NCI-H2196 (cell line): Measurements from ENCODE around the gene ACR.

Source experiments
- DNase-seq: peaks from one replicate; lab custom pipeline; 2025; ENCODE audit not compliant: unreplicated experiment; lab: John Stamatoyannopoulos, UW

The ACR gene

DNA sequence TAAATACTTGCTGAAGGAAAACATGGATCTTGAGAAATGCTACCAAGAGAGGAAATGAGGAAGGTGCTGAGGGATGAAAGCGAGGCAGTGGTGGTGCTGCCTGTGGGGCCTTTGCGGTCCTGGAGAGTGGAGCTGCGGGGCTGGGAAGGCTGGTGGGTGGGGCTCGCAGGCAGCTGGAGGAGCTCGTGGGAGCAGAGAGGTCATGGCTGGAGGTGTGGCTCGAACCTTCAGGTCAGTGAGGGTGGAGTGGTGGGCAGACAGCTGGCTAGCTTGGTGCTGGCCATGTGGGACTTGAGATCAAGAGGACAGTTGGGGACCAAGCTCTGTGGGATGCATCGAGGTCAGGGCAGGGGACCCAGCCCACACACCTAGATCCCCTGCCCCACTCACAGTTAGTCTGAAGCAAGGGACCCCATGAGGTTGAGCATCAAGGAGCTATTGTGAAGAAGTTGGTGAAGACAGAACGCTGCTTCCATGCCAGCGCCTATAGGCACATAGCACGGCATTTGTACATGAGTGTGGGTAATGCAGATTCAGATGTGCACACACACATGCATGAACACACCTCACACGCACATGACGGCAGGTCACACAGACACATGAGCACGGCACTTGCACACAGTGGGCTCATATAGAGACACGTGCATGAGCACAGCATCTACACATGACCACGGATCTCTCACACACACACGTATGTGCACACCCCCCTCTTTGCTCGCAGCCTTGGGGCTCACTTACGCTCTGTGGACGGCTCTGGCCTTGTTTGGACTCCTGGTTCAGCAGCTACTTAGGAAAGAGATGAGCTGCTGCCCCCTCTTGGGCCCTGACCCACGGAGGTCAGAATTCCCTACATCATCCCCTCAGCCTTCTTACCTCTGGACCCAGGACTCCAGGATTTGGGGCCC, 34.9 kb upstream of the ACR start:
- DNase-seq, result no peak

DNA sequence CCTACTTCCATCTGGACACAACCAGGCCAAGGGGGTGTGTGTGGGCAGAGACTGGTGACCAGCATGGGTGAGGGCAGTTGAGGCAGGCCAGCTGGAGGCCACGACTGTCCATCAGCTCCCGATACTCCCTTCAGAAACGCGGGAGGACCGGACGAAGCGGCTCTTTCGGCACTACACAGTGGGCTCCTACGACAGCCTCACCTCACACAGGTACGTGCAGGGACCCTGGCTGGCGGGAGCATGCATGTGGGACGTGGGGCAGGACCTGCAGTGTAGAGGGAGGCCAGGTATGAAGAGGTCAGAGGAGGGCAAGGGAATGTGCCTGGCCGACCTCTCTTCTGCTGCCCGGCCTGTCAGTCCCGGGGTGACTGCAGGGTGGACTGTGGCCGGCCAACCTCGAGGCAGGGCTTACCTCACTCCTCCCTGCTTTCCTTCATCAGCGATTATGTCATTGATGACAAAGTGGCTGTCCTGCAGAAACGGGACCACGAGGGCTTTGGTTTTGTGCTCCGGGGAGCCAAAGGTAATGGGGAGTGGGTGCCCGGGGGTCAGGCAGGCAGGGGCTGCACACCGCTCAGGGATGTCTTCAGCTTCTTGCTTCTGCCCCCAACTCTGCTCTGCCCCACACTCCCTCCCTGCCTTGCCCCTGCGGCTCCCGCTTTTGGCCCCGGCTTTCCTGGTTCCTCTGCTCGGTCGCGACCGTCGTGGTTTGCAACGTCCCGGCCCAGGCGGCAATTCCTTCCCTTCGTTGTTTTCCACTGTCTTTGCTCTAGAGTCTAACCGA, 34.1 kb upstream of the ACR start:
- no peak for DNase-seq

DNA sequence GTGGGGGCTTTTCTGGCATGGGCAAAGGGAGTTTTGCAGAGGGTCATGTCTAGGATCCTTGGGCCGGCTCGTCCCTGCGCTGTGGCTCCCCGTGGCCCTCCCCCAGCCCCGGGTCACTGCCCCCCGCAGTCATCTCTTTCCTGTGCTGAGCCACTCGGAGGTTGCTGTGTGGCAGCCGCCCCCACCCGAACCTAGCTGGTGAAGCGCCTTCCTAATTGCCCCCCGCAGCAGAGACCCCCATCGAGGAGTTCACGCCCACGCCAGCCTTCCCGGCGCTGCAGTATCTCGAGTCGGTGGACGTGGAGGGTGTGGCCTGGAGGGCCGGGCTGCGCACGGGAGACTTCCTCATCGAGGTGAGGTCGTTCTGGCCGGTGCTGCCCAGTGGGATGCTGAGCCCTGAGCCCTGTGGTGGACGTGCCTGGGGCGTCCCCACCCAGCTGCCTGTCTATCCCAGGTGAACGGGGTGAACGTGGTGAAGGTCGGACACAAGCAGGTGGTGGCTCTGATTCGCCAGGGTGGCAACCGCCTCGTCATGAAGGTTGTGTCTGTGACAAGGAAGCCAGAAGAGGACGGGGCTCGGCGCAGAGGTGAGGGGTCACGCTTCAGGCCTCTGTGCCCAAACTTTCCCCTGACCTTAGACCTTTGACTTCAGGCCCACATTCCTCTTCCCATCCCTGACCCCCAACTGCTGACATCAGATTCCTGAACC, 33.3 kb upstream of the ACR start:
- DNase-seq, result no peak

DNA sequence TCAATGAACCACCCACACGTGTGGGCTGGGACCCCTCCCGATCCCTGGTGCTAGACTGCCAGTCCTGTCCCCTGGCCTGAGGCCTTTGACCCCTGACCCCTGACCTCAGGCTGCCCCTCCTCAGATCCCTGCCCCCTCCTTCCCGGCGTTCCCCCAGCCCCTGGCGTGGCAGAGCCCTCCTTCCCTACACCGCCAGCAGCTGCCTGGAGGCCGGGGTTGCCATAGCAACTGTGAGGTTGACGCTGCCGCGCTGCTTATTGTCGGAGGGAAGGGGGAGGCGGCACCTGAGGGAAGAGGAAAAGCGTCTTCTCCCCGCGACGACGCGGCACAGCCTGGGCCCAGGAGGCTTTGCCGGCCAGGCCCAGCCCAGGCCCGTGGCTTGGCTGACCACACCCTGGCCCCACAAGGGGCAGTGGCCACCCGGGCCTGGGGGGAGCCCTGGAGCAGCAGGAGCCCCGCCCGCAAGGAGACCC, 32.7 kb upstream of the ACR start:
- peak; percentile 84 for DNase-seq

DNA sequence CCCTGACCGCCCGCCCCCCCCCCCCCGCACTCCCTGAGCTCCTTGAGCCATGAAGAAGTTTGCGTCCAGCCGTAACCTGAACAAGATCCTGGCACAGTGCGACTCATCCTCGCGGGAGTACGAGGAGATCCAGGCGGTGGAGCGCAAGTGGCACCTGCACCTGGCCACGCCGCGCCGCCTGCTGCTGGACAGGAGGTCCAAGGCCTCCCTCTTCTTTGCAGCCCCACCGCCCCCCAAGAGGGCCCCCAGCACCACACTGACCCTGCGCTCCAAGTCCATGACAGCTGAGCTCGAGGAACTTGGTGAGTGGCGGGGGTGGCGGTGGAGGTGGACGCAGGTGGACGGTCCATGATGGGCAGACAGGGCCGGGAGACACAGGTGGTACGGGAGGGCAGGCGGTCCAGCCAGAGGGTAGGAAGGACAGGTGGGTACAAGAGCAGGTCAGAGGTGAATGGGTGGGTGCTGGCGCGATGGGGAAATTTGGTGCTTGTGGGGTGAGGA, 32.1 kb upstream of the ACR start:
- DNase-seq, result no peak

DNA sequence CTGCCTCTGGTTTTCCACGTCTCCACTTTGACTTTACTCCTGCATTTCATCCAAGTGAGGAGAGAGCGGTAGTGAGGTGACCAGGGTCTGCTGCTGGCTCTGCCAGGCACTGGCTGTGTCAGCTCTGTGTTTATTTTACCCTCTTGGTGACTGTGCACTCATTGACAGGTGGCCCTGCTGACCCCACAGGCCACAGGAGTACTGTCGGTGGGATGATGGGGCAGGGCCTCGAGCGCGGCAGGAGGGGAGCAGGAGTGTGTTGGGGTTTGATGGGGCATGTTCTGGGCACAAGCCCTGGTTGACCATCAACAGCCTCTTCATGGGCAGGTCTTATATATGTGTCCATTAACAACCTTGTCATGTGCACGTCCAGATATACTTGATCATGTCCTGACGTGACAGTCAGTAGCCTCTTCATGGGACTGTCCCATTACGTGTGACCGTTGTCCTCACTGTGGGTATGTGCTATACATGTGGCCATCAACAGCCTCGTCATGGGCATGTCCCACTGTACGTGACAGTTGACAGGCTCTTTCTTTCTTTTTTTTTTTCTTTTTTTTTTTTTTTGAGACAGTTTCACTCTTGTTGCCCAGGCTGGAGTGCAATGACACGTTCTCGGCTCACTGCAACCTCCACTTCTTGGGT, 31.4 kb upstream of the ACR start:
- DNase-seq, result no peak

DNA sequence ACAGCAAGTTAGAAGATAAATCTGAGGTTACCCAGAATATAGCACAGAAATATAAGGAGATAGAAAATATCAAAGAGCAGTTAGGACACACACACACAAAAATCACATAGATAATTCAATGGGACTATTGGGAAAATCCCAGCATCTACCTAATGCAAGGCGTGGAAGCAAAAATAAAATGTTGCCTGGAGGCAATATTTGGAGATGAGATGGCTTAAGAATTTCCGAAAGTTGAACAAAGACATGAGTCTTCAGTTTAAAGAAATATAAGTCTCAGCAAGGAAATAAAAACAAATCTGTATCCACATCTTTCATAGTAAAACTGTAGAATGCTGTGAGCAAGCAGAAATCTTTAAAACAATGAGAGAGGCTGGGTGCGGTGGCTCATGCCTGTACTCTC, 29.5 kb upstream of the ACR start:
- no peak for DNase-seq

DNA sequence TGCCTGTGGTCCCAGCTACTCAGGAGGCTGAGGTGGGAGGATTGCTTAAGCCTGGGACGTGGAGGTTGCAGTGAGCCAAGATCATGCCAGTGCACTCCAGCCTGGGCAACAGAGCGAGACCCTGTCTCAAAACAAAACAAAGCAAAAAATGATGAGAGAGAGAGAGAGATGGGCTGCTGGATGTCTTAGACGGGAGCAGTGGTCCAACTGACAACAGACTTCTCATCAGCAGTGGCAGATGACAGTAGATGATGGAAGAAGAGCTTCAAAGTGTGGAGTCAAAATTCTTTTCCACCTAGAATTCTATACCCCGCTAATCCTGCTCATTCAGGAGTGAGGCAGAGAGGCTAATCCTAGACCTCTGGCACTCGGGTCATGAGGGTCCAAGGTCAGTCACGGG, 29.0 kb upstream of the ACR start:
- DNase-seq, result no peak

DNA sequence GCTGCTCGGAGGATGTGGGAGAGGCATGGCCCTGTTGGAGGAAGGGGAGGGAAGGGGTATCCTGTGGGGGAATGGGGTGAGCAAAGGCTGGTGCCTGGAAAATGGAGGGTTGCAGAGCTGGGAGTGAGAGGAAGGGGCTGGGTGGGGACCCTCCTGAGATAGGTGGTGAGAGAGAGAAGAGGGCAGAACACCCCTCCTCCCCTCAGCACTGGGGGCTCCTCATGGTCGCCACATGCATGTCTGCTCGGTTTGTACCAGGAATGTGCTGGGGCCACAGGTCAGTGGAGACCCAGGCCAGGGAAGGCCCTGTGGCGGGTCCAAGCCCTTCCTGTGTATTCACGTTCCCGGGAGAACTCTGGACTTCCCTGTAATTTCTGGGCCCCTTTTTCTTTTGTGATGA, 27.8 kb upstream of the ACR start:
- no peak for DNase-seq

DNA sequence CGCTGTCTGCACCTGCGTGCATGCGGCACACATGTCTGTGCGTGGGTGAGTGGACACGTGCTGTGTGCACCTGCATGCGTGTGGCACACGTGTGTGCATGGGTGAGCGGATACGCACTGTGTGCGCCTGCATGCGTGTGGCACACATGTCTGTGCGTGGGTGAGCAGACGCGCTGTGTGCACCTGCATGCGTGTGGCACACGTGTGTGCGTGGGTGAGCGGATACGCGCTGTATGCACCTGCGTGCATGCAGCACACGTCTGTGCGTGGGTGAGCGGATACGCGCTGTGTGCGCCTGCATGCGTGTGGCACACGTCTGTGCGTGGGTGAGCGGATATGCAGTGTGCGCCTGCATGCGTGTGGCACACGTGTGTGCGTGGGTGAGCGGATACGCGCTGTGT, 27.1 kb upstream of the ACR start:
- no peak for DNase-seq

DNA sequence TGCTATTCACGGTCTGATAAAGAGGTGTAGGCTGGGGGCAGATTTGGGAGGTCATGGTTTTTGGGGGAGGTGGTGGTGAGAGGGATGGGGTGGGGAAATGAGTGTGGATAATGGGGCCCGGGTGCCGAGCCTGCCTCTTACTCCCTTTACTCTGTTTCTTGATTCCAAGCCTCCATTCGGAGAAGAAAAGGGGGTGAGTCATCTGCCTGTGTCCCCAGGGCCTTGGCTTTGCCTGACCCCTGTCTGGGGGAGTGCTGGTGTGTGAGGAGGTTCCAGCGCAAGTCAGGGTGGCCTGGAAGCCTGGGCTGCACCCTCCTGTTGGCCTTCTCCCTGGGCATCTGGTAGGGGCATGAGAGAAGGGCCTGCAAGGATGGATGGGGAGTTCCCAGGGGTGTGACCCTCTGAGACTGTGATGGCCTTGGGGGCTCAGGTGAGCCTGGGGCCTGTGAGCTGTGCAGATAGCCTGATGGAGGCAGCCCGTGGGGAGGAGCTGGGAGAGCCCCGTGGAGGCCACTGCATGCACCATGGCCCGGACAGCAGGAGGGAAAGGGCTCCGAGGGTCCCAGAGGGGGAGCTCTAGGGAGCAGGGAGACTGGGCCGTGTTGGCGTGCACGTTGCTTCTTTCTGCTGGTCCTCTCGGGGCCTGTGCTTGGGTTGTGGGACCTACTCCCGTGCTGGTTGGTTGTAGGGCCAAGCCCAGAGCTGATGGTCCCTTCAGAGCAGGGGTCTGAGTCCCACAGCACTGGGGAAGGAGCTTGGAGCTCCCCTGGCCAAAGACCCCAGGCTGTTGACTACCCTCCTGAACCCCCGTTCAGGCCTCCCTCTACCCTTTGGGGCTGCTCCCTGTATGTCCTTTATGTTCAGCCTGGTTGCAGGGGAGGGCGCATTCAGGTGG, 26.3 kb upstream of the ACR start:
- no peak for DNase-seq

DNA sequence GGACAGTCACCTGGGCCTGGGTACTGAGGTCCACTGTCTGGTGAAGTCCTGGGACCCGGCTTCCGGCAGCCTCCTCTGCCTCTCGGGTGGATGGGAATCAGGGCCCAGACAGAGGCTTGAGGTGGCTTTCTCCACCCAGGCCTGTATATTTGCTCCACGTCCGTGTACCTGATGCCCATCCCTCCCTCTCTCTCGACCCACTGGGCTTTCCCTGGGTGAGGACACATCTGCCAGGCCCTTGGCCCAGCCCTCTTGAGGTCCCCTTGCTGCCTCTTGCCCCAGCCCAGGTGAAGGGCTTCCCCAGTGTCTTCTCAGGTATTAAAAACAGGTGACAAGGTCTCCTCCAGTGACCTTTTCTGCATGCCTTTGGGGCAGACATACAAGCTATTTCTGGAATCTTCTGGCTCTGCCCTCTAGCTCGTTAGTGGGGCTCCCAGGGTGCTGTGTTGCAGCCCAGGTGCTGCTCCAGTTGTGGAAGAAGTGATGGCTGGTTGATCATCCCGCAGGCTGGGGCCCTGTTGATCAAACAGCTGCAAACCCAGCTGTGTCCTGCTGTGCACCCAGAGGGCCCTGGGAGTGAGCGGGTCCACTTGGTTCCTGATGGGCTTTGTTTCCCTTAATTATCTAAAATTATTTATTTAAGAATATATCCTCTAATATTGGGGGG, 25.5 kb upstream of the ACR start:
- no peak for DNase-seq

DNA sequence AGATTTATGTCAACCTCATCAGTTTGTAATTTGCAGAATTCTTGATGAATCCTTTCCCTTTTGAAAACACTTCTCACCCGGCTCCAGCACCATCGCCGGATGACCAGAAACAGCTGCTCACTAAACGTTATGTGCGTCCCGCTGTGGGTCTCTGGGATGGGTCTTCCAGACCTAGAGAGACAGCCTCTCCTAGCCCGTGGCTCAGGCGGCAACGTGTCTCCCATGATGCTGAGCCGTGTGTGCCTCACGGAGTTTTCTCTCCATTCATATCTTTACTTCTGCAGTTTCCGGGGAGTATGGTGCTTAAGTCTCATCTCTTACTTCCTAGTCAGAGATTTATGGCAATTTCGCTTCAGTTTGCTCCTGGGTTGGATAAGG, 25.0 kb upstream of the ACR start:
- DNase-seq, result no peak

DNA sequence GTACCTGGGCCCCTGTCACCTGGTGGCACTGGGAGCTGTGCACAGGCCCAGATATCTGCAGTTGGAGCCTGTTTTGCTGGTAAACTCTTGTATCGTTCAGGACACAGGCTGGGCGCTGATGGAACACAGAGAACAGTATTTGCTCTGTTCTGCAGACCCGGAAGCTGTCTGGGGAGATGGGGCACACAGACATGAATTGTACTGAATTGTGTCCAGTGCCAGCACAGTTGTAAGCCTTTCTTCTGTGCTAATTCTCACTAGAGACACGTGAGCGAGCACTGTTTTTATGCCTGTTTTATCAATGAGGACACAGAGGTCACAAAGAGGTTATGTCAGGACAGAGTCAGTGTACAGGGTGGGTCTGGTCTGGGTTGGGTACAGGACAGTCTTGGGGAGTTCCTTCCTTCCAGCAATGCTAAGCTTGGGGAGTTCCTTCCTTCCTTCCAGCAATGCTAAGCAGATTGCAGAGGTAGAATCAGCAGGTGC, 24.4 kb upstream of the ACR start:
- no peak for DNase-seq

DNA sequence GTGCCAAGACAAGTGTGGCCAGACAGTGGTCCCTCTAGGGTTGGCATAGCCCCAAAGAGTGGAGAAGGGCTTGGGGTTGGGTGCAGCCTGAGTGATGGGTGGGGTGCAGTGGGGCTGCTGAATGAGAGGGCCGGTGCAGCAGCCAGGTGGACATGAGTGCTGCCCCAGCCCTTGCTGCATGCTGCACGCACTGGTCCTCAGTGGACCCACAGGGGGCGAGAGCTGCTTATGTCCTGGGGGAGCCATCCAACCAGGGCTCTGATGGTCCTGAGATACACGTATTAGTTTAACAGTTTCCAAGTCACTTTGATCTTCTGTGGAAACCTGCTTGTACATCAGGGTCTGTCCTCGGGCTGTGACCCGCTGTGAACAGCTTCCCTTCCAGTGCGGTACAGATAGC, 23.9 kb upstream of the ACR start:
- DNase-seq, result no peak

DNA sequence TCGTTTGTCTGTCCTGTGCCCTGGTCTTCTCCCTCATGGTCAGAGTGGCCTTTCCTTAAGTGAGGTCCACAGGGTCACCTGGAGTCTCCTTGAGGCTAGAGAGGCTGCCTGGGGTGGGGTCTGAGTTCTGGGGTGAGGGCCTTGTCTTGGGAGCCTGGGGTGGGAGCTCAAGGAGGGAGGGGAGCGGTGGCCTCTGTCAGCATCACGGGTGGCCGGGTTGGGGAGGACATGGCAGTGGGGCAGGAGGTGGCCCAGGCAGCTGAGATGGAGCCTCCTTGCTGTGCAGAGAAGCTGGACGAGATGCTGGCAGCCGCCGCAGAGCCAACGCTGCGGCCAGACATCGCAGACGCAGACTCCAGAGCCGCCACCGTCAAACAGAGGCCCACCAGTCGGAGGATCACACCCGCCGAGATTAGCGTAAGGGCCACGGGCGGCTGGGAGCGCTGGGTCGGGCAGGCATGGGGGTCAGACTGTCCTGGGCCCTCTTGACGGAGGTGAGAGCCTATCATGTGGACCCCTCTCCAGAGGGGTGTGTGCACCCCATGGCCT, 23.3 kb upstream of the ACR start:
- no peak for DNase-seq

DNA sequence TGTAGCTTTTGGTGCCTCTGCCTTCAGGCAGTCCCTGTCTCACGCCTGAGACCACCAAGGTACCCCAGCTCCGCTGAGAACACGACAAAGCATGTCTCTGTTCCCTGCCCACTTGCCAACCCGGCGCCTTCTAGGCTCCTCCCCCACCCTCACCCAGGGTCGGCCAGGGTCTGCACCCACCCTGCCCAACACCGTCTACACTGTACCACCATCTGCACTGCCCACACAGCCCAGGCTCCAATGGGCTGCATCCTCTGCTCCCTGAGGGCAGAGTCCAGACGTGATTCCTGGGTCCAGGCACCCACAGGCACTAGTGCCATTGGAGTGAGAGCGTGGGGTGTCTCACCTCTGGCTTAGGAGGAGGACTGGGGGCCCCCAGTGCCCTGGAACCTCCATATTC, 22.8 kb upstream of the ACR start:
- no peak for DNase-seq

DNA sequence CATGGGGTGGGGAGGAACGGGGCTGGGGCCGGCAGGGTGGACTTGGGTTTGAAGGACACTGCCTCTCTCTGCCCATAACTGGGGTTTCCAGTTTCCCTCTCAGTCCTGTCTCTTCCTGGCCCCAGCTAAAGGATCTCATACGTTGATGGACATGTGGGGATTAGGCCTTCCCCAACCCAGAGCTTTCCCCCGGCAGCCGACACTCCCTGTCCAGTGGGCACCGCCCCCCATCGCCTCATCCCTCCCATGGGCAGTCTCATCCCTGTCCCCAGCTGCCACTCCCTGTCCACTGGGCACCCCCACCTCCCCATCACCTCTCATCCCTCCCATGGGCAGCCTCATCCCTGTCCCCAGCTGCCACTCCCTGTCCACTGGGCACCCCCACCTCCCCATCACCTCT, 22.2 kb upstream of the ACR start:
- DNase-seq, result no peak
